DOHH2 (cell line): ENCODE results near the gene LGALS1.

Experiments used
- EZH2phosphoT487 ChIP-seq: fragments of 200-600 bp; sonication (generic); IDR thresholded peaks from 2 replicates; pipeline ENCODE4 v1.6.1; 2017; ENCODE audit warnings: borderline replicate concordance, mild to moderate bottlenecking, antibody characterized with exemption, low read length, moderate library complexity, mixed read lengths
- TF ChIP-seq, protein P1 (sequence below): fragments of 200-600 bp; sonication (generic); IDR thresholded peaks from one replicate; pipeline ENCODE4 v1.5.1; 2014; ENCODE audit warnings: antibody characterized with exemption, mild to moderate bottlenecking, low read depth, low read length; ENCODE audit not compliant: poor library complexity, severe bottlenecking

DNA sequence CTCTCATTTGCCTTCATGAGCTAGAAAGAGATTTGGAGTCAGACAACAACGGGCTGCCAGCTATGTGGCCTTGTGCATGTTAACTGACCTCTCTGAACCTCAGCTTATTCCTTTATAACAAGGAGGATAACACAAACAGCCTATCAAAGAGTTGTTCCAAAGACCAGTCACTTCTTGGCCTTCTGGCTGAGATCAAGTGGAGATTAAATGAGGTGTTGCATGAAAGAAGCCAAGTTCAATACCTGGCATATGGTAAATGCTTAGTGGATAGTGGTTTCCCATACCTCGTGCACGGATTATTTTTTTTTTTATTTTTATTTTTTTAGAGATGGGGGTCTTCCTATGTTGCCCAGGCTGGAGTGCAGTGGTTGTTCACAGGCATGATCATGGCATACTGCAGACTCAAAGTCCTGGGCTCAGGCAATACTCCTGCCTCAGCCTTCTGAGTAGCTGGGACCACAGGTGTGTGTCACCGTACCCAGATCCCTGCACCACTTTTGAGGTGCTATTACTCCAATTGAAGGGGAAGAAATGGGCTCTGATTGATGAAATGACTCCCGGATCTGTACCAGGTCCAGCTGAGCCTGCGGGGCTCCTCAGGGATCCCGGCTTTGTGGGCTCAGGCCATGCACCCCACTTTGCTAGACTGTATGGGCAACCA is 4.9 kb downstream of the LGALS1 start:
- TF ChIP-seq, protein P1, sequence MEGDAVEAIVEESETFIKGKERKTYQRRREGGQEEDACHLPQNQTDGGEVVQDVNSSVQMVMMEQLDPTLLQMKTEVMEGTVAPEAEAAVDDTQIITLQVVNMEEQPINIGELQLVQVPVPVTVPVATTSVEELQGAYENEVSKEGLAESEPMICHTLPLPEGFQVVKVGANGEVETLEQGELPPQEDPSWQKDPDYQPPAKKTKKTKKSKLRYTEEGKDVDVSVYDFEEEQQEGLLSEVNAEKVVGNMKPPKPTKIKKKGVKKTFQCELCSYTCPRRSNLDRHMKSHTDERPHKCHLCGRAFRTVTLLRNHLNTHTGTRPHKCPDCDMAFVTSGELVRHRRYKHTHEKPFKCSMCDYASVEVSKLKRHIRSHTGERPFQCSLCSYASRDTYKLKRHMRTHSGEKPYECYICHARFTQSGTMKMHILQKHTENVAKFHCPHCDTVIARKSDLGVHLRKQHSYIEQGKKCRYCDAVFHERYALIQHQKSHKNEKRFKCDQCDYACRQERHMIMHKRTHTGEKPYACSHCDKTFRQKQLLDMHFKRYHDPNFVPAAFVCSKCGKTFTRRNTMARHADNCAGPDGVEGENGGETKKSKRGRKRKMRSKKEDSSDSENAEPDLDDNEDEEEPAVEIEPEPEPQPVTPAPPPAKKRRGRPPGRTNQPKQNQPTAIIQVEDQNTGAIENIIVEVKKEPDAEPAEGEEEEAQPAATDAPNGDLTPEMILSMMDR: no peak
- no peak for TF ChIP-seq EZH2phosphoT487
